ENCODE measurements around the gene SMIM27.

DNA sequence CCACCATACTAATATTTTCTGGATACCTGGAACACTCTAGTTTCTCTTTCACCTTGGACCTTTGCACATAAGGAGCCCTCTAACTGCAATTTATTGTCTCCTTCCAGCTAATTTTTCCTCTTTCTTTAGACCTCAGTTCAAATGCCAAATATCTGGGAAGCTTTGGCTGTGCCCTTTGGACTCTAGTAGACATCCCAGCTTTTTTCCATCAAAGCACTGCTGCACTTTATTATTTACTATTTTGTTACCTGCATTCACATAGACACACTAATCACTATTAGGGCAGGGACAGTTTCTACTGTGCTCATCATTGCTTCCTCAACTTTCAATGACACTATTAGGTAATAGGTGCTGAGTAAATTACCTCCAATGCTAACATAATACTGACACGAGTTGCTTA is 28.2 kb upstream of the SMIM27 start:
- TF ChIP-seq ZNF274 (IDR thresholded peaks at IDR 0.05; ENCODE audit: low read depth, low read length) (no peak), YY1 (IDR thresholded peaks at IDR 0.05; ENCODE audit: insufficient read depth, insufficient read length) (no peak), SUZ12 (IDR thresholded peaks at IDR 0.05; ENCODE audit: extremely low read depth, insufficient read depth, insufficient read length) (no peak)
